GM10248 (cell line): ENCODE results near the gene HSPB6.

Experiments
- CTCF ChIA-PET: fragments of 300-600 bp; sonication (Branson Sonifier 250); formaldehyde crosslinking; extraction: SDS; loops from one replicate; lab custom pipeline; 2021; ENCODE audit warnings: antibody characterized with exemption; lab: Yijun Ruan, JAX
- POLR2A ChIA-PET: fragments of 350-650 bp; sonication (Branson Sonifier 250); formaldehyde crosslinking; extraction: SDS; loops from one replicate; lab custom pipeline; 2020; ENCODE audit warnings: antibody characterized with exemption; lab: Yijun Ruan, JAX
- DNase-seq: peaks from one replicate; pipeline ENCODE4 v3.0.0; 2012; ENCODE audit errors: extremely low spot score
- CTCF ChIP-seq: IDR thresholded peaks from 2 replicates; pipeline ENCODE4 v1.5.1; 2012; ENCODE audit warnings: mild to moderate bottlenecking, low read depth; ENCODE audit errors: extremely low read depth, missing control alignments, control extremely low read depth

Gene HSPB6

GRCh38 chr19:35793381-35794165, 36.7 kb upstream of the HSPB6 start:
- DNase-seq: no peak
- no peak for TF ChIP-seq CTCF
- ChIA-PET CTCF (no interaction called here), POLR2A (no interaction called here)

GRCh38 chr19:35792888-35793287, 36.1 kb upstream of the HSPB6 start:
- ChIA-PET CTCF (no interaction called here), POLR2A (no interaction called here)
- DNase-seq: no peak
- no peak for TF ChIP-seq CTCF

- ChIA-PET POLR2A (interaction anchor here (0.5 kb wide), 1 partner anchor 92 kb away, joined by 3 read pairs; no protein-coding TSS in a partner anchor), CTCF (no interaction called here)
- DNase-seq: no peak
- TF ChIP-seq CTCF: no peak
Measured at GRCh38 chr19:35792312-35792711, 35.5 kb upstream of the HSPB6 start.

- no peak for DNase-seq
- TF ChIP-seq CTCF: no peak
- ChIA-PET POLR2A (interaction anchor here (0.5 kb wide), 1 partner anchor 93 kb away, joined by 3 read pairs; no protein-coding TSS in a partner anchor), CTCF (interaction anchor here (1.7 kb wide), 1 partner anchor 98 kb away, joined by 4 read pairs; no protein-coding TSS in a partner anchor)
Measured at GRCh38 chr19:35791814-35792279, 35.0 kb upstream of the HSPB6 start.

- peak; percentile 29 for TF ChIP-seq CTCF
- DNase-seq: no peak
- ChIA-PET CTCF (interaction anchor here (1.7 kb wide), 1 partner anchor 97 kb away, joined by 4 read pairs; no protein-coding TSS in a partner anchor), POLR2A (no interaction called here)
Measured at GRCh38 chr19:35790981-35791813, 34.4 kb upstream of the HSPB6 start.

- no peak for TF ChIP-seq CTCF
- no peak for DNase-seq
- ChIA-PET POLR2A (interaction anchor here (0.5 kb wide), 1 partner anchor 108 kb away, joined by 4 read pairs; no protein-coding TSS in a partner anchor), CTCF (interaction anchor here (0.7 to 1.7 kb wide), 5 partner anchors 11 to 141 kb away, joined by 3 to 4 read pairs (median 3); no protein-coding TSS in a partner anchor)
Measured at GRCh38 chr19:35789978-35790944, 33.4 kb upstream of the HSPB6 start.
